ENCODE data around the gene ALDH1B1.

GRCh38 chr9:38347946-38348345, 44.6 kb upstream of the ALDH1B1 start:
- TF ChIP-seq, protein P1, sequence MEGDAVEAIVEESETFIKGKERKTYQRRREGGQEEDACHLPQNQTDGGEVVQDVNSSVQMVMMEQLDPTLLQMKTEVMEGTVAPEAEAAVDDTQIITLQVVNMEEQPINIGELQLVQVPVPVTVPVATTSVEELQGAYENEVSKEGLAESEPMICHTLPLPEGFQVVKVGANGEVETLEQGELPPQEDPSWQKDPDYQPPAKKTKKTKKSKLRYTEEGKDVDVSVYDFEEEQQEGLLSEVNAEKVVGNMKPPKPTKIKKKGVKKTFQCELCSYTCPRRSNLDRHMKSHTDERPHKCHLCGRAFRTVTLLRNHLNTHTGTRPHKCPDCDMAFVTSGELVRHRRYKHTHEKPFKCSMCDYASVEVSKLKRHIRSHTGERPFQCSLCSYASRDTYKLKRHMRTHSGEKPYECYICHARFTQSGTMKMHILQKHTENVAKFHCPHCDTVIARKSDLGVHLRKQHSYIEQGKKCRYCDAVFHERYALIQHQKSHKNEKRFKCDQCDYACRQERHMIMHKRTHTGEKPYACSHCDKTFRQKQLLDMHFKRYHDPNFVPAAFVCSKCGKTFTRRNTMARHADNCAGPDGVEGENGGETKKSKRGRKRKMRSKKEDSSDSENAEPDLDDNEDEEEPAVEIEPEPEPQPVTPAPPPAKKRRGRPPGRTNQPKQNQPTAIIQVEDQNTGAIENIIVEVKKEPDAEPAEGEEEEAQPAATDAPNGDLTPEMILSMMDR (IDR thresholded peaks at IDR 0.05; ENCODE audit: extremely low read depth in 1 of 2, insufficient read depth in 1 of 2, low read depth in 1 of 2, low read length in 2 of 2): no peak
- TF ChIP-seq POLR2AphosphoS5 (IDR thresholded peaks at IDR 0.05; ENCODE audit: insufficient read depth, low read depth, low read length) (no peak), POLR2A (IDR thresholded peaks at IDR 0.05; ENCODE audit: low read depth, low read length) (no peak), MYC (IDR thresholded peaks at IDR 0.05; ENCODE audit: low read depth, low read length) (no peak)

Measured in endothelial cell of umbilical vein (primary cell).